Stimulated activated naive CD8-positive, alpha-beta T cell treated with anti-CD3 and anti-CD28 coated beads, Interleukin-15, amount 100 ng/mL, for 72 hours (primary cell): Measurements from ENCODE around the gene MIA3.

Experiments used
- ATAC-seq: fragments of 150-1000 bp; cut with Tn5 transposase; 2 replicates; pipeline ENCODE4 v1.10.0; 2021; ENCODE audit warnings: mild to moderate bottlenecking, moderate library complexity
- DNase-seq, 2 donors: peaks; one replicate each; pipeline ENCODE4 v3.0.0; 2021 to 2022
- H3K27ac Mint-ChIP-seq, 2 donors: one replicate each; pipeline ENCODE4 v1.8.0; 2022; ENCODE audit warnings: mild to moderate bottlenecking in 2 of 2, mixed read lengths in 2 of 2, moderate library complexity in 2 of 2
- H3K27me3 Mint-ChIP-seq: one replicate; pipeline ENCODE4 v1.8.0; 2022; ENCODE audit warnings: mixed read lengths
- H3K4me1 Mint-ChIP-seq: one replicate; pipeline ENCODE4 v1.8.0; 2022; ENCODE audit warnings: mild to moderate bottlenecking, mixed read lengths
- H3K4me3 Mint-ChIP-seq, 2 donors: one replicate each; pipeline ENCODE4 v1.8.0; 2022; ENCODE audit warnings: mild to moderate bottlenecking in 2 of 2, mixed read lengths in 2 of 2, moderate library complexity in 1 of 2
- H3K9me3 Mint-ChIP-seq, 2 donors: one replicate each; pipeline ENCODE4 v1.8.0; 2022; ENCODE audit warnings: mixed read lengths in 2 of 2

MIA3 gene, protein sequence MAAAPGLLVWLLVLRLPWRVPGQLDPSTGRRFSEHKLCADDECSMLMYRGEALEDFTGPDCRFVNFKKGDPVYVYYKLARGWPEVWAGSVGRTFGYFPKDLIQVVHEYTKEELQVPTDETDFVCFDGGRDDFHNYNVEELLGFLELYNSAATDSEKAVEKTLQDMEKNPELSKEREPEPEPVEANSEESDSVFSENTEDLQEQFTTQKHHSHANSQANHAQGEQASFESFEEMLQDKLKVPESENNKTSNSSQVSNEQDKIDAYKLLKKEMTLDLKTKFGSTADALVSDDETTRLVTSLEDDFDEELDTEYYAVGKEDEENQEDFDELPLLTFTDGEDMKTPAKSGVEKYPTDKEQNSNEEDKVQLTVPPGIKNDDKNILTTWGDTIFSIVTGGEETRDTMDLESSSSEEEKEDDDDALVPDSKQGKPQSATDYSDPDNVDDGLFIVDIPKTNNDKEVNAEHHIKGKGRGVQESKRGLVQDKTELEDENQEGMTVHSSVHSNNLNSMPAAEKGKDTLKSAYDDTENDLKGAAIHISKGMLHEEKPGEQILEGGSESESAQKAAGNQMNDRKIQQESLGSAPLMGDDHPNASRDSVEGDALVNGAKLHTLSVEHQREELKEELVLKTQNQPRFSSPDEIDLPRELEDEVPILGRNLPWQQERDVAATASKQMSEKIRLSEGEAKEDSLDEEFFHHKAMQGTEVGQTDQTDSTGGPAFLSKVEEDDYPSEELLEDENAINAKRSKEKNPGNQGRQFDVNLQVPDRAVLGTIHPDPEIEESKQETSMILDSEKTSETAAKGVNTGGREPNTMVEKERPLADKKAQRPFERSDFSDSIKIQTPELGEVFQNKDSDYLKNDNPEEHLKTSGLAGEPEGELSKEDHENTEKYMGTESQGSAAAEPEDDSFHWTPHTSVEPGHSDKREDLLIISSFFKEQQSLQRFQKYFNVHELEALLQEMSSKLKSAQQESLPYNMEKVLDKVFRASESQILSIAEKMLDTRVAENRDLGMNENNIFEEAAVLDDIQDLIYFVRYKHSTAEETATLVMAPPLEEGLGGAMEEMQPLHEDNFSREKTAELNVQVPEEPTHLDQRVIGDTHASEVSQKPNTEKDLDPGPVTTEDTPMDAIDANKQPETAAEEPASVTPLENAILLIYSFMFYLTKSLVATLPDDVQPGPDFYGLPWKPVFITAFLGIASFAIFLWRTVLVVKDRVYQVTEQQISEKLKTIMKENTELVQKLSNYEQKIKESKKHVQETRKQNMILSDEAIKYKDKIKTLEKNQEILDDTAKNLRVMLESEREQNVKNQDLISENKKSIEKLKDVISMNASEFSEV (N-terminal part only)

GRCh38 chr1:222618001-222618879 is at the start of gene MIA3:
MIA3 (plus strand) TSS chr1:222618097; CDS start chr1:222618111, 14 bp downstream.
- Mint-ChIP-seq H3K4me3 (peak within 1 kb of the TSS; percentile 83 to 92), H3K4me1 (peaks cover 39% of the 10 kb centered on the region), H3K9me3 (no peaks in the 10 kb centered on the region), H3K27ac (peak within 1 kb of the TSS; percentile 87 to 97), H3K27me3 (peaks cover 30% of the 10 kb centered on the region)
- ATAC-seq (peak; percentile 65), DNase-seq (peak; percentile 46 to 69)

DNA sequence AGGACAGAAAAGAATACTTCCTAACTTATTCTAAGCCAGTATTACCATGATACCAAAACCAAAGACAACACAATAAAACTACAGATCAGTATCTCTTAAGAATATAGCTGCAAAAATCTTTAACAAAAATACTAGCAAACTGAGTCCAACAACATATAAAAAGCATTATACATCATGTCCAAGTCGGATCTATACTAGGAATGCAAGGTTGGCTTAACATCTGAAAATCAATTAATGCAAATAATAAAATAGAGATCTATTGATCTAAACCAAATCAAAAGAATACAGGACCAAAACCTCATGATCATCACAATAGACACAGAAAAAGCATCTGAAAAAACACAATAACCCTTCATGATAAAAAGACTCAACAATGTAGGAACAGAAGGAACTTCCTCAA is 47.1 kb upstream of the MIA3 start:
- DNase-seq: no peak
- no peak overlapping the region for H3K27ac Mint-ChIP-seq
- no peak overlapping the region for H3K4me3 Mint-ChIP-seq
- no peak for ATAC-seq
- H3K4me1 Mint-ChIP-seq: no peaks in the 10 kb centered on the region
- H3K27me3 Mint-ChIP-seq: no peaks in the 10 kb centered on the region
- H3K9me3 Mint-ChIP-seq: peaks cover 0 to 8% of the 10 kb centered on the region in 2 donors

DNA sequence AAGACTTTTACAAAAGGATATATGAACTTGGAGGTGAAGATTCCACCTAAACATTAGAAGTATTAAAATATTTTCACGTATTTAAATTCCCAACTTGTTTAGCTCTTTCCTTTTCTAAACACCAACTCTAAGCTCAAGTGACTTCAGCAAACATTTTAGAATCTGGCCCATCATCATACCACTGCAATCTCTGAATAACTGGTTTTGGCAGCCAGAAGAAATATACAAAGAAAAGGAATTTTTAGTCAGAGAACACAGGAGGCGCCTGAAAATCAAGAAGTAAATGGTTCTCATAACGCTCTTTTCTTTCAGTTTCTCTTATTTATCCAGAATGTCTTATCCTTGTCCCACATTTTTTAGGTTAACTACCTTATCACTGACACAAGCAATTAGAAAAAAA is 38.6 kb upstream of the MIA3 start:
- Mint-ChIP-seq H3K9me3 (no peaks in the 10 kb centered on the region), H3K27ac (no peak overlapping the region), H3K4me3 (no peak overlapping the region), H3K27me3 (no peaks in the 10 kb centered on the region), H3K4me1 (peaks cover 13% of the 10 kb centered on the region)
- DNase-seq (no peak), ATAC-seq (no peak)

DNA sequence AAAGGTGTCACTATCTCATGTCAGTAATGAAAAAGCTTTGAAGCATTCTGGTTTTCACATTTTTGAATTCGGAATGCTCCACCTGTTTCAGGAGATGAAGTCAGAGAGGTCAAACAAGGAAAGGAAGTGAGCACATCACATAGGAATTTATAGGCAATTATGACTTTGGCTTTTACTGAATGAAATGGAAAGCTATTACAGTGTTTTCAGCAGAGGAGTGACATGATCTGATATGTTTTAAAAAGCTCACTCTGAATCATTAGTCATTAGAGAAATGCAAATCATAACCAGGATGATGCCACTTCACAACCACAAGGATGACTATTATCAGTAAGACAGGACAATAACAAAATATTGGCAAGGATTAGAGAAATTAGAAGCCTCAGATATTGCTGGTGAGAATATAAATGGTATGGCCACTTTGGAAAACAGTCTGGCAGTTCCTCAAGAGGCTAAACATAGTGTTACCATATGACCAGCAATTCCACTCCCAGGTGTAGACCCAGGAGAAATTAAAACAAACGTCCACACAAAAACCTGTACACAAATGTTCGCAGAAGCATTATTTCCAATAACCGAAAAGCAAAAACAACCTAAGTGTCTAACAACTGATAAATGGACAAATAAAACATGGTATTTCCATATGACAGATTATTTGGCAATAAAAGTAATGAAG is 35.7 kb upstream of the MIA3 start:
- H3K4me3 Mint-ChIP-seq: no peak overlapping the region
- no peaks in the 10 kb centered on the region for H3K27me3 Mint-ChIP-seq
- peaks cover 33% of the 10 kb centered on the region for H3K4me1 Mint-ChIP-seq
- ATAC-seq (peak; percentile 49), DNase-seq (no peak)
- H3K9me3 Mint-ChIP-seq: no peaks in the 10 kb centered on the region
- no peak overlapping the region for H3K27ac Mint-ChIP-seq

- Mint-ChIP-seq H3K4me1 (peaks cover 40% of the 10 kb centered on the region), H3K4me3 (no peak overlapping the region), H3K9me3 (no peaks in the 10 kb centered on the region), H3K27me3 (no peaks in the 10 kb centered on the region), H3K27ac (peak overlapping the region in 1 of 2 donors; percentile 40)
- no peak for DNase-seq
- ATAC-seq: no peak
These were observed 34.8 kb upstream of the MIA3 start for GRCh38 chr1:222583079-222583478.

GRCh38 chr1:222586842-222587241 is 31.1 kb upstream of the MIA3 start:
- Mint-ChIP-seq H3K27ac (no peak overlapping the region), H3K9me3 (no peaks in the 10 kb centered on the region), H3K27me3 (no peaks in the 10 kb centered on the region), H3K4me1 (peaks cover 58% of the 10 kb centered on the region), H3K4me3 (peak overlapping the region in 1 of 2 donors; percentile 42)
- ATAC-seq (no peak), DNase-seq (no peak)

DNA sequence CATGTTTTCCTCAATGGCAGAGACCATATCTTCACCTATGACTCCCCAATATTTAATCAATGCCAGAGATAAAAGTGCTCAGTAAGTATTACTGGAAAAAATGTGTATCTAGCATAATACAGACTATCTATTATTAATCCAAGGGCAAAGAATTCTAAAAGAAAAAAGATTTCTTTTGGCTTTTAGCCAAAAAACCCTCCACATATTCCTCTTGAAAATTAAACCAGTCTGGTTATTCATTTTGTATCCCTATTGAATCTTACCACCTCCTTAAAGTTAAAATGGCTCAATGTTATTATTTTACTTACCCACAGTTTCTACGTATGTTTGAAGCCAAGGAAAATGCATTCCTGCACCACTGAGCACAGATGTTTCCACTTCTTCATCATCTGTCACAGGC is 29.8 kb upstream of the MIA3 start:
- DNase-seq: no peak

DNA sequence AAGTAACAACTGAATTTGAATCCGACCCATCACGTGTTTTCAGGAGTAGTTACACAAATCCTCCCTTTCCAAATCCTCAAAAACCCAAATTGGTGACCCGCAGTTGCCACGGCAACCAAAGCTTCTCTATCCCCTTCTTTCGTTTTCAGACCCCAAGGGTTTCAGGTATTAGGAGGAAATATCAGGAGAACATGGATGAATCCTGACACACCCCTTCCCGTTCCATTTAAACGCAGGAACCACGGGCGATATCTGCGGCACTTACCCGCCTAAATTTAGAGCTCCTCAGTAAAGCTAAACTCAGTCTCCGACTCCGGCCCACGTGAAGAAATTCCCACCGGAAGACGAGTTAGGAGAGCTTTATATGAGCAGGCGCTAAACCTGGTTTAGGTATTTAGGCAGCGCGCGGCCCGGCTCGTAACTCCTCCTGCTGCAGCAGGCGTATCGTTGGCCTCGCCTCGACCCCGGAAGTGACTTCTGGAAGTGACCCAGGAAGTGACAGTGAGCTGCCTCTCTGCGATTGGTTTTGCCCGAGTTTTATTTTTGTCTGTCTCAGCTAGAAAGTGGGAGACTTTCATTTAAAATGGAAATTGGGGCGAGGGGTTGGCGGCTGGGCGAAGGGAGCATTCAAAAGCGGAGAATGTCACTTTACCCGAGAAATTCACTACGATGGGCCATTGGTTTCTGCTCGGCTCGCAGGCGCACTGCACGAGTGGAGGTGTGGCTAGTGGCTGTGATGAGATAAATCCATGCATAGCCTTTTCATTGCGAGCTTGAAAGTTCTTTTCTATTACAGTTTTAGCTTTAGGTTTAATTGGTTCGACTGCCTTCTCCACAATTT is 28.2 kb upstream of the MIA3 start, which contains the start of gene TAF1A:
TSS of gene TAF1A (minus strand) at position 472 of the 841 bp plus-strand sequence.
- peaks cover 50% of the 10 kb centered on the region for H3K4me1 Mint-ChIP-seq
- peak; percentile 72 to 85 for DNase-seq
- no peaks in the 10 kb centered on the region for H3K27me3 Mint-ChIP-seq
- peak within 1 kb of the TSS; percentile 98 to 99 for H3K27ac Mint-ChIP-seq
- no peaks in the 10 kb centered on the region for H3K9me3 Mint-ChIP-seq
- H3K4me3 Mint-ChIP-seq: peak within 1 kb of the TSS; percentile 94 to 97
- ATAC-seq: peak; percentile 99

More for the DNA sequence above, 29.8 kb upstream of the MIA3 start:
- ATAC-seq: no peak
- no peaks in the 10 kb centered on the region for H3K27me3 Mint-ChIP-seq
- H3K9me3 Mint-ChIP-seq: no peaks in the 10 kb centered on the region
- H3K27ac Mint-ChIP-seq: peak overlapping the region in 1 of 2 donors; percentile 12
- H3K4me1 Mint-ChIP-seq: peaks cover 53% of the 10 kb centered on the region
- peak overlapping the region in 1 of 2 donors; percentile 42 for H3K4me3 Mint-ChIP-seq

- peaks cover 31% of the 10 kb centered on the region for H3K4me1 Mint-ChIP-seq
- no peaks in the 10 kb centered on the region for H3K27me3 Mint-ChIP-seq
- DNase-seq: no peak
- H3K27ac Mint-ChIP-seq: no peak overlapping the region
- no peak for ATAC-seq
- no peak overlapping the region for H3K4me3 Mint-ChIP-seq
- H3K9me3 Mint-ChIP-seq: no peaks in the 10 kb centered on the region
These were observed 25.7 kb upstream of the MIA3 start for GRCh38 chr1:222592171-222592570.

- no peaks in the 10 kb centered on the region for H3K9me3 Mint-ChIP-seq
- ATAC-seq: no peak
These were observed 23.1 kb upstream of the MIA3 start for GRCh38 chr1:222594789-222595188.

DNA sequence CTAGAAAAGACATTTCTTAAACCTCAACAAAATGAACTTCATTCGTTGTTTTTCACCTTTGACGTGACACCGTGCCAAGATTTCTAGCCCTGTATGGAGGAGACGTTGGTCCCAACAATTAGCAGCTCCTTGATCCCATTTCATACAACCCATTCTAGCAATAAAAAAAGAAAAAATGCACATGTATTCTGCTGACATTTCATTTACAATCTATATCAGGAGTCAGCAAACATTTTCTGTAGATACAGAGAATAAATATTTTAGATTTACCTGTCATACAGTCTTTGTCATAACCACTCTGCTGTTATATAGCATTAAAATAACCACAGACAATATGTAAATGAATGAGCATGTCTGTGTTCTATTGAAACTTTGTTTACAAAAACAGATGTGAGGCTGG is 21.2 kb upstream of the MIA3 start:
- H3K4me1 Mint-ChIP-seq: peaks cover 5% of the 10 kb centered on the region
- H3K4me3 Mint-ChIP-seq: no peak overlapping the region
- H3K9me3 Mint-ChIP-seq: no peaks in the 10 kb centered on the region
- ATAC-seq (no peak), DNase-seq (no peak)
- H3K27ac Mint-ChIP-seq: no peak overlapping the region
- no peaks in the 10 kb centered on the region for H3K27me3 Mint-ChIP-seq

More at GRCh38 chr1:222594789-222595188, 23.1 kb upstream of the MIA3 start:
- Mint-ChIP-seq H3K27me3 (no peaks in the 10 kb centered on the region), H3K27ac (no peak overlapping the region), H3K4me3 (no peak overlapping the region), H3K4me1 (peaks cover 13% of the 10 kb centered on the region)
- no peak for DNase-seq

DNA sequence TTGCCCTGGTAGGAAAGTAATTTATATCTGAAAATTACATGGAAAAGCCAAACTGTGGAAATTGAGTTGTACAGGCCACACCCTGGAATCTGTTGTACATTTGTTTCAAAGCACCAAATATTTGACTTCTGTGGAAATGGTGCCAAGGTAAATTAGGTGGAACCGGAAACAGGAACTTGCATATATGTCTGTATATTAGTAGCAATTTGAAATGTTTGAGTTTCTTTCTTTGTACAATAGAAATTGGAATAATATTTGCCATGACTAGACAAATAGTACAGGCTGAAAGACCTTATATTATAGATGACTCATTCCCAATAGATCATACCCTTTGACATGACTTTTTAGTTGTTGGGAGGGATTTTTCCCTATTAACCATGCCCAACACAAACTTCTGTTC is 17.6 kb upstream of the MIA3 start:
- Mint-ChIP-seq H3K9me3 (no peaks in the 10 kb centered on the region), H3K4me1 (no peaks in the 10 kb centered on the region), H3K27me3 (no peaks in the 10 kb centered on the region), H3K27ac (no peak overlapping the region), H3K4me3 (no peak overlapping the region)
- ATAC-seq (no peak), DNase-seq (no peak)

DNA sequence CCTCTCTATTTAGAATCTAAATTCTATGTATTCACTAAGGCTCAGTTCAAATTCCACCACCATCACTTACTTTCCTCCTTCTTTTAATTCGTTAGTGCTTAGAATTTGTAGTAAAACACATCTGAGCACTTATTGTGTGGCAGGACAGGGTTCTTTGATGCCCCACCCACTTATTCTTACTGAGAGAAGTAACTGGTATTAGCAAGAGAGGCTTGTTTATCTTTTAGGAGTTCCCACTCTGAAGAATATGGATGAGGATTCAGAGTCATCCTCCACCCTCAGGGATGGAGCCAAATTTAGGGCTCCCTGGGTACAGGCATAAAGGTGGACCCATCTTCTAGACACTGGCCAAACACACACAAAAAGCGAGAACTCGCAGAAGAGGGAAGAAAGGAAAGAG is 16.6 kb upstream of the MIA3 start:
- no peaks in the 10 kb centered on the region for H3K27me3 Mint-ChIP-seq
- no peak overlapping the region for H3K27ac Mint-ChIP-seq
- H3K4me3 Mint-ChIP-seq: no peak overlapping the region
- ATAC-seq: no peak
- no peaks in the 10 kb centered on the region for H3K9me3 Mint-ChIP-seq
- no peak for DNase-seq
- no peaks in the 10 kb centered on the region for H3K4me1 Mint-ChIP-seq
